Fibroblast of skin of abdomen (primary cell): ENCODE measurements around the gene SEZ6L. TPM values are rescaled to one million over a fixed set of nuclear protein-coding genes. Genes with fewer than 3 reads are reported as not detected.

ENCODE experiments used
- DNase-seq: peaks from one replicate; pipeline ENCODE4 v3.0.0-alpha.2; 2013
- polyA plus RNA-seq, 2 experiments: library from polyadenylated mRNA; unstranded; fragments of 120-200 nt; gene quantifications; one replicate each; pipeline ENCODE4 v1.2.1, GENCODE V29; 2013; ENCODE audit not compliant: insufficient read length in 2 of 2

SEZ6L gene
- 0.26 TPM for polyA plus RNA-seq (2013, experiment 1 of 2; ENCODE audit: insufficient read length)
- 0.14 TPM for polyA plus RNA-seq (2013, experiment 2 of 2; ENCODE audit: insufficient read length)

DNA sequence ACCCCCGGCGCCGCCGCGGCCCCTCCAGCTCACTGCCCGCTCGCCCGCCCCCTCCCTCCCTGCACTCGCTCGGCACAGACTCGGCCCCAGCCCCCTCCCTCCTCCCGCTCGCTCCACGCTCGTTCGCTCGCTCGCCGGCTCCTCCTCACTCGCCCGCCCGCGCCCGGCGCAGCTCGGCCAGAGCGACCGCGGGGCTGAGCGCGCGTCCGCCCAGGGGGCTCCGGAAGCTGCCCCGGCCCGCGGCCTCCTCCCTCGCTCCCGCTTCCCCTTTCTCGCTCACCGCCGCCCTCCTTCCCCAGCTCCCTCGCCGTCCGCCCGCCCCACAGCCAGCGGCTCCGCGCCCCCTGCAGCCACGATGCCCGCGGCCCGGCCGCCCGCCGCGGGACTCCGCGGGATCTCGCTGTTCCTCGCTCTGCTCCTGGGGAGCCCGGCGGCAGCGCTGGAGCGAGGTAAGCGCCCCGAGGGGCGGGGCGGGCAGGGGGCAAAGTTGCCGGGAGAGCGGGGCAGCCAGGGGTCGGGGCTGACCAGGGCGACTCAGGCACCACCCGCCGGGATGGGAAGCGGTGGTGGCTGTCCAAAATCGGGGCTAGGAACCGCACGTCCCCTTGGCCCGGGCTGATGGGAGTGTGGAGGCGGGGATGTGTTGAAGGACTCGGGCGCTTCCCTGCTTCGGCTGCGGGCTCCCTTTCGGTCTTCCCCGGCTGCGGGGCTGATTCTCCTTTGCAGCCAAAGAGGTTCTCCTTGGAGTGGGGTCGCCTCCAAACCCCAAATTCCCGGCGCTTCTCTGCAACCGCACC is at the start of gene SEZ6L:
TSS of gene SEZ6L (plus strand) at position 148 of the 797 bp plus-strand sequence. CDS start at position 356, 208 bp downstream.
- no peak for DNase-seq

DNA sequence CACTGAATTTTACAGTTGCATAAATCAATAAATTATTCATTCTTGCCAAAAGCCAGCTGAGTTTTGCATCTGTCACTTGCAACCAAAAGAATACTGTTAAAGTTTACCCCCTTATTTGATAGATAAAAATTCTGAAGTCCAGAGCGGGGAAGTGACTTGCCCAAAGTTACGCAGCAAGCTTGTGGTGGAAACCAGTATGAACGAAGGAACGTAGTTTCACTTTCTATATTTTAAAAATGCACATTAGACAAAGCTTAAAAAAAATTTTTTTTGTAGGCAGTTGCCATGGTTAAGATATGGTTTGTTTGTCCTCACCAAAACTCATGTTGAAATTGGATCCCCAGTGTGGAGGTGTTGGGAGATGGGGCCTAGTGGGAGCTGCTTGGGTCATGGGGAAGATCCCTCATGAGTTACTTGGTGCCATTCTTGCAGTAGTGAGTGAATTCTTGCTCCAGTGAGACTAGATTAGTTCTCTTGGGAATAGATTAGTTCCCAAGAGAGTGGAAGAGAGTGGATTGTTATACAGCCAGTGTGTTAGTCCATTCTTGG is 46.3 kb upstream of the SEZ6L start:
- DNase-seq, result no peak

DNA sequence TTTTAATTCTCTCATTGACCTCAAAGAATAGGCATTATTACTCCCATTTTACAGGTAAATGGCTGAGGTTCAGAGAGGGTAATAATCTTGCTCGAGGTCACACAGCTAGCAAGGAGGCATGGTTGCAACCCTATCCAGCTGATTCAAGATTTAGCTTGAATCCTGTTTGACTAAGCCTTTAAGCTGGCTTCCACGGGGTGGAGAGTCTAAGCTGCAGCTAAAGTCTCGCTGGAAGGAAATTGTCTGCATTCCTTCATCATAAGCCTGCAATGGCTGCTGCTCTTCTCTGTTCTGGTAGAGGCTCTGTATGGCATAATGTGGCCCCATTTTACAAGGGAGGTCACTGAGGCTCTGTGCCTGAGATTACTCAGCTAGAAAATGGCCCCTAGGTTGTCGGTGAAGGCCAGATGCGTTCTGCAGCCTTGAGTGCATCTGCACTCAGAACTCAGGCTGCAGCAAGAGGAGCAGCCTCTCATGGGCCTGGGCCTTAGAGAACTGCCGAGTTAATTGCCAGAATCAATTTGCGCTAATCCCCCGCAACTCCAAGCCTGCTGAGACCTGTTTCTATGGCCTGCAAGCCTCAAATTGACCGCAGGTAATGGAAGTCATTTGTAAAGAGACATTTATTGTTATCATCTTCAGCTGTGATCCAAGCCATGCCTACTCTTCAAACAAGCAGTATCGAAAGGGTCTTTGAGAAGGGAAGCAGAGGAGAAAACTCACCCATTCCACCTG is 44.1 kb upstream of the SEZ6L start:
- no peak for DNase-seq

- no peak for DNase-seq
Observed at GRCh38 chr22:26127126-26127525, 42.1 kb upstream of the SEZ6L start.

- no peak for DNase-seq
Observed at GRCh38 chr22:26127556-26127955, 41.7 kb upstream of the SEZ6L start.

DNA sequence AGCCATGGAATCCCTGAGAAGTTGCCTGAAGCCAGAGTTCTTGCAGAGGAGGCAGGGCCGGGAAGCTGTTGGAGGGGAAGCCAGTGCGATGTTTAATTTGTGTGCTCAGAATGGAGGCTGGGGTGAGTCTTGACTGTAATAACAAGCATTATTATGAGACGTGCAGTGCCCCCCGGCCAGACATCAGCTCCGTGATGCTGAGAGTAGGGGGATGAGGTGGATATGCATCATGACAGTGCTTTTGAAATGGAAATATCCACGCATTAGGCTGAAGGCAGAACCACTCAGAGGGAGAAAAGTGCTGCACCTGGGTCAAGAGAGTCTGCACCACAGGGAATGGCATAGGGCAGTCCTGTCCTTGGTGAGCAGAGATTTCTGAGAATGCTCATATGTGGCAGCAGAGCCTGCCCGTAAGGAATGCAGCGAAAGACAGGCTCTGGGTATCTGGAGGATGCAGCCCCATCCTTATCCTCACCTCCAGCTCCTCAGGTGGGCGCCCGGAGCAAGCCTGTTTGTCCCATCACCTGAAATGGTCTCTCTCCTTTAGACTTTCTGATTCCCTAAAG is 37.6 kb upstream of the SEZ6L start:
- no peak for DNase-seq

DNA sequence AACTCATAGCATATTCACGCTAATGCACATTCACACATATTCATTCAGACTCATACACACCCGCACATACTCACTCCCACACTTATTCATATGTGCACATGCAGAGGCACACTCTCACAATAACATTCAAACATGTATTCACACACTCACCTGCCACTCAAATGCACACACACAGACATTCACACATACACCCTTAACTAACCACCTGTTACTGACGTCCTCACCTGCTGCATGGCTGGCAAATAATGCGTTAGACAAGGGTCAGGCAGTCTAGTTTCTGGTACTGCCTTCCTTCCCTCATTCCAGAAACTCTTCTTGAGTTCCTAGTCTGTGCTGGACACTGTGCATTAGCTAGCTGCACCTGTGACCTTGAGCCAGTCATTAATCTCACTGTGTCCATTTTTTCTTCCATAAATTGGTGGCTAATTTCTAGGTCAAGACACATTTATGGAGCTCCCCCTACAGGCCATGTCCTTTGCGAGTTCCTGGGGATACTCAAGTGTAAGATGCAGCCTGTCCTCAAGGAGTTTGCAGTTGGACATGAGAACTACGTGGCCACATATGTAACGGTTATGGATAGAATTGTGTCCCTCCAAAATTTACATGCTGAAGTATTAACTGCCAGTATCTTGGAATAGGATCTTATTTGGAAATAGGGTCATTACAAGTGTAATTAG is 34.5 kb upstream of the SEZ6L start:
- no peak for DNase-seq

GRCh38 chr22:26135806-26136205 is 33.5 kb upstream of the SEZ6L start:
- DNase-seq, result no peak

GRCh38 chr22:26139310-26139709 is 30.0 kb upstream of the SEZ6L start:
- no peak for DNase-seq

DNA sequence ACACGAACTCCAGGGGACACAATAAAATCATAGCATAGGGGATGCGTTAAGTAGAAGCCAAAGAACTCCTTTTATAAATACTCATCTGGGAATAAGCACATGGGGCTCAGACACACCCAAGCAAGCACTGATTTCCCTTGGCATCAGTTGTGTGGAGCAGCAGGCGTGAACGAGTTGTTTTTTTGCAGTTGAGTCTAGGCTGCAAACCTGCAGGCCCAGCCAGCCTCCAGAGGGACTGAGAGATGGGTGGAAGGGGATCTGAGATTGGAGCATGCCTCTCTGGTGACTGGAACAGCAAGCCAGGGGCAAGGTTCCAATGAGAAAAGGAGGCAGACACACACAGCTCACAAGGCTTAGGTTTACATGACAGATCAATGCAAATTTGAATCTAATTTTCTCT is 27.4 kb upstream of the SEZ6L start:
- no peak for DNase-seq

DNA sequence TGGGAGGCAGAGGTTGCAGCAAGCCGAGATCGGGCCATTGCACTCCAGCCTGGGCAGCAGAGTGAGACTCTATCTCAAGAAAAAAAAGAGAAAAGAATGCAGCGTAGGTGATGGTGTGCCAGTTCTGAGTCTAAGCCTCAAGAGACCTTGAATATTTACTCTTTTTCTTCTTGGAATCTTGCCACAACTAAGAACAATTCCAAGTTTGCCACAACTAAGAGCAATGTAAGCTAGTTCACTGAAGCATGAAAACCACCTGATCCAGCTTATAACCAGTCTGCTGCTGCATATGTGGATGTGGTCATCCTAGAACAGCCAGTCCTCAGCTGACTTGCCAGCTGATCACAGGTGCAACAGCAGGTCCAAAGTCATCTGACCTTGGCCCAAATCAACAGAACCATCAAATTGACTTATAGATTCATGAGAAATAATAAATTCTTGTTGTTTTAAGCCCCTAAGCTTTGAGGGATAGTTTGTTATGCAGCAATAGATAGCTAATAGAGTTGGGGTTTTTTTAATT is 25.4 kb upstream of the SEZ6L start:
- DNase-seq, result no peak

DNA sequence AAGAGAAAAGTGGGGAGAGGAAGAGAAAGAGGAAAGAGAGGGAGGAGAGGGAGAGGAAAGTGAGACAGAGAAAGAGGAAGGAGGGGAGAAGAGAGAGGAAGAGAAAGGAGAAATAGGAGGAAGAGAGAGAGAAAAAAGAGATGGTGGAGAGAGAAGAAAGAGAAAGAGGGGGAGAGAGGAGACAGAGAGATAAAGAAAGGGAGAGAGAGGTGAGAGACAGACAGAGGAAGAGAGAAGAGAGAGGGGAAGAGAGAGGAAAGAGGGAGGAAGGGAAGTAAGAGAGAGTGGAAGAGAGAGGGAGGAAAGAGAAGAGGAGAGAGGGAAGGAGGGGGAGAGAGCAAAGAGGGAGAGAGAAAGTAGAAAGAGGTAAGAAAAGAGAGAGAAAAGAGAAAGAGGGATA is 9.4 kb upstream of the SEZ6L start:
- no peak for DNase-seq

DNA sequence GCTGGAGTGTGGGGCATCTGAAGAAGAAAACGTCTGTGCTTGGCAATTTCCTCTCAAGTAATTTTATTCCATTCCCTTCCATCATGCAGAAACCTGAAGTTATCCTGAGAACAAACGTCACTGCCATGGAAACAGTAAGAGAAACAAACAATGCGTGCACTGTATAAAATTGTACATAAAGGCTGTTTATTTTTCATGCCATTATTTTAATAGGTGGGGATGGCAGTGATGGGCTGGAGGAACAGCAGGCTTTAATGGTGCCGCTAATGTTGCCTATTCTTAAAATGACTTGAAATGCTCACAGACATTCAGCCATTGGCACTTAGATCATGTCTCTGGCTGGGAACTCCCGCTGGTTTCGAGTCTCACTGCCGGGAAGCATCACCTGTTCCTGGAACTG is 7.5 kb upstream of the SEZ6L start:
- DNase-seq, result no peak

- DNase-seq, result no peak
Observed at GRCh38 chr22:26162926-26163325, 6.3 kb upstream of the SEZ6L start.

GRCh38 chr22:26164174-26164573 is 5.1 kb upstream of the SEZ6L start:
- DNase-seq, result no peak

DNA sequence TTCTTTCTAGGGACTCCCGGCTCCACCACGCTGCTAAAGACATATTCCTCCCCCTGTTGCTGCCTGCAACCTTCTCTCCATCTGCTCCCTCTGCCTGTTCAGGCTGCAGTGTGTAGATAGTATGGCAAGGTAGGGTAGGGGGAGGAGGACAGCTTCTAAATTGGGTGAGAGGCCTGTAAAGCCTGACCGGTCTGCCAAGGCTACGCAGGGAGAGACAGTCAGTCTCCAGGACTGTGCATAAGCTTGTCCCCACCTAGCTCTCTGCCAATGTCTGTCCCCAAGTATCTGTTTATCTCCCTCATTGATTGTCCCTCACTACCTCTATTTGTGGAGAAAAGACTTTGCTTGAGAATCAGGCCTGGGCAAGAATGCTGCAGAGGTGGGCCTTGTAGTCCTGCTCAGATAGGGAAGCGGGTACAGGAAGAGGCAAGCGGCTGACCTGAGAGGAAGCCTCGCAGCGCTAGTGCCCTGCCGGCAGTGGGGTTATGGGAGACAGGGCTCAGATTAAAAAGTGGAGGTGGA is 871 bp upstream of the SEZ6L start:
- no peak for DNase-seq

- no peak for DNase-seq
Observed at GRCh38 chr22:26168939-26169314, 335 bp upstream of the SEZ6L start.

DNA sequence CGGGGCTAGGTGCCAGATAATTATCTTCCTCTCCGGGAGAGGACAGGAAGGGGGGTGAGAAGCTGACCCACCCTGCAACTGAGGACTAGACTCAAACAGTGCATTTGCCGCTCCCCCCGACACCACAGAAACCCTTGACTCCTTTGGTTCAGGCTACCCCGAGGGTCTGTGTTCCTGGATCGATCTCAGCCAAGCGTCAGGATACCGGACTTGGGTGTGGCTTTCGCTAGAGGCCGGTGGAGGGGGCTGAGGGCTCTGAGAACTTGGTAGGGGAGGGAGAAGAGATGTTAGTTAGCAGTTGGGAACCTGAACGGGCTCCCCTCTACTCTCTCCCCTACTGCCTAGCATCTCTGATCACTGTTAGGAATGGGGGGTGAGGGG is 840 bp downstream of the SEZ6L start:
- no peak for DNase-seq

DNA sequence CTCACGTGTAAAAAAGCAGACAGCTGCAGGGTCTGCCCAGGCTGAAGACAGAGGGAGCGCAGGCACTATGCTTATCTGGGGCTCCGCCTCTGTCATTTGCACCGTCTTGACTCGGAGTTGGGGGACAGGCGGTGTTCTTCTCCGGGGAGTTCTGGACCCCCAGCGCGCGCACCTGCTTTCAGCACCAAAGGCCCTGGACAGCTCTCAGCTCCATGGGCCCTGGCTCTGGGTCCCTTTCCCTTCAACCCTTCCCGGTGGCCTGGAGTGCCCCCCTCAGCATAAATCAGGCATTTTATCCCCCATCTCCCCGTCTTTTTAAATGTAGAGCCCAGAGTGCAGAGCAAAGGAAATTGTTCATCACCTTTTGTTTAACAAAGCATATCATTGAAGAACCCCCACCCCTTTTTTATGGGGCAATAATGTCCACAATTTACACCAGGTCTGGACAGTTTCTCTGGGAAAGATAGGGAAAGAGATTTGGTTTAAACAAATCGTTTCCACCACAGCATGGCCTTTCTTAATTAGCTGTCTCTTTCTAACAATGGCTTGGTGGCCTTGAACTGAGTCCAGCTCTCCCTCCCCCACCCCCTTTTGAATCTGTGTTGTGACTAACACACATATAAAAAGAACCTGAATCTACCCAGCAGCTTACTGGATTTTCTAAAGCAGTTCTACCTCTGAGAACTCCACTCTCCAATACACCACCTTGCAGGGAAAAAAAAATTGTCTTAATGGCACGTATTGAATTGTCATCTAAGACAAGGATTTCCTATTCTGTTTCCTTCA is 1.7 kb downstream of the SEZ6L start:
- DNase-seq, result no peak

GRCh38 chr22:26172389-26172990 is 3.2 kb downstream of the SEZ6L start:
- no peak for DNase-seq

DNA sequence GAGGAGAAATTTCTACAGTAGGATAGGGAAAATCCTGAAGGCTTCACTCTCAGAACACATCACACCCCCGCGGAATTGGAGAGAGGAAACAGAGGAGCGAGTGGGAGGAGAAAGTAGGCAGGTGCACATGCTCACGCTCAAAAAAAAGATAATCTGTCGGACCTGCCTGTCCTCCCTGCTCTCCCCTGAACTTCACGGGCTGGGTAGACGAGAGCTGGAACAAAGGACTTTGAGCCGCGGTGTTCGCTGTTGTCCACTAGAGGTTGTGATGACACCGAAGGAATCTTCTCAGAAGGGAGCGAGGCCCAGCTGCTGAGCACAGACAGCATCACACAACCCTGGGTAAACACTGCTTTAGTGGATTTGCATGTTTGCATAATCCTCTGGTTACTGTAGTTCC is 5.0 kb downstream of the SEZ6L start:
- no peak for DNase-seq
